Measurements from ENCODE around the gene TTC28. TPM values are rescaled to one million over a fixed set of nuclear protein-coding genes. Genes with fewer than 3 reads are reported as not detected.

TTC28 gene
- total RNA-seq, 1 experiment from 2014 or later = 0.12 TPM

DNA sequence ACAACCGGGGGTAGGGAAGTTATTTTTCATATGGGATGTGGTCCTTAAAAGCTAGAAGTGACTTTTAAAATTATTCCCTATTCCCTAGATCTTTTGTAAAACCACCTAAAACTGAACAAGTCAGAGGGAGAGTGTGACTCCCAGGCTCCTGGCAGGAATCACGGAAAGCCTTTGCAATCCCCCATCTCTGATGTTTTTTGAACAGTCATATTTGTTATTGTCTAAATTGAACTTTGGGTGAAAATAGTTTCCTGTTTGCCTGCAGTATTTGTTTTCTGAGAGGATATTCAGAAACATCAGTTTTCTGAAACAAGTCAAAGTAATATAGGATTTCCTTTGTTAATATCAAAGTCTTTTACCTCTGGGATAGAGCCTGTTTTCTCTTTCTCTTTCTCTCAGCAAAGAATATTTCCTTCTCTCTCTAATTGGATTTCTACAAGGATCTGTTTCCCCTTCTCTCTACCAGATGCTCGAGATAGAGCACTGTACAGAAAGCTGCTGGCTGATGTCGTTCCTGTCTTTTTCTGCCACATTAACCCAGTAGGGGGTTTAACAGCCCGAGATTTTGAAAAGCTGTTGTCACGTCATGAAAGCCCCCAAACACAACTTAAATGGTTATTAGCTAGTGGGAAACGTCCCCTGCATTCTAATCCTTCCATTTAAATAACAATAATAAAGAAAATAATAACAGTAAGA lies 628.4 kb downstream of the TTC28 start:
- intact Hi-C loops (cut with micrococcal nuclease) = loop anchor here (1.0 to 10.0 kb wide), 3 partner anchors 391 to 774 kb away; no protein-coding TSS in a partner anchor
- no peak overlapping the region for H3K9ac ChIP-seq (ENCODE audit: low read length)
- H3K9me2 ChIP-seq (ENCODE audit: insufficient read depth) = no peaks in the 10 kb centered on the region
- no peaks in the 10 kb centered on the region for H3K9me3 ChIP-seq (ENCODE audit: control insufficient read depth in 1 of 2, insufficient read depth in 1 of 2, low read depth in 1 of 2, low read length in 2 of 2)
- no peak overlapping the region for H3K27ac ChIP-seq (ENCODE audit: low read depth, low read length)
- H3K36me3 ChIP-seq (ENCODE audit: control insufficient read depth in 1 of 2, insufficient read depth in 2 of 2, low read length in 2 of 2) = no peaks in the 10 kb centered on the region
- H4K20me1 ChIP-seq (ENCODE audit: insufficient read depth) = no peaks in the 10 kb centered on the region
- H3K79me2 ChIP-seq (ENCODE audit: insufficient read depth, low read length) = no peaks in the 10 kb centered on the region
- DNase-seq (ENCODE audit: low read depth, low spot score) (no peak), ATAC-seq (no peak)
- CTCF ChIA-PET = interaction anchor here (1.0 to 5.8 kb wide), 14 partner anchors 8 to 549 kb away, joined by 3 to 47 read pairs (median 4); no protein-coding TSS in a partner anchor
- RAD21 ChIA-PET (ENCODE audit: low non-redundant PET in 1 of 2, low total read pairs in 2 of 2, uncharacterized antibody in 2 of 2, unreplicated experiment in 2 of 2) = no interaction called here
- POLR2A ChIA-PET = no interaction called here
- H2AFZ ChIP-seq (ENCODE audit: low read depth, low read length, poor library complexity, severe bottlenecking) = no peak overlapping the region
- peaks cover 51% of the 10 kb centered on the region for H3K27me3 ChIP-seq (ENCODE audit: insufficient read depth, low read length)
- no peak overlapping the region for H3K4me2 ChIP-seq (ENCODE audit: low read length)
- no peak overlapping the region for H3K4me3 ChIP-seq (replicated peaks in 1 of 2; ENCODE audit: low read depth in 1 of 2, low read length in 2 of 2)
- no peaks in the 10 kb centered on the region for H3K4me1 ChIP-seq (ENCODE audit: control insufficient read depth in 1 of 2, insufficient read depth in 2 of 2, low read length in 2 of 2)
- BruUV-seq (replicated peaks) = no TSS peak
- TF ChIP-seq EGR1 (IDR thresholded peaks at IDR 0.05; ENCODE audit: low read depth) (no peak), JUND (IDR thresholded peaks at IDR 0.05) (no peak), EZH2phosphoT487 (IDR thresholded peaks at IDR 0.05; ENCODE audit: borderline replicate concordance) (no peak), EZH2 (IDR thresholded peaks at IDR 0.05) (no peak)

DNA sequence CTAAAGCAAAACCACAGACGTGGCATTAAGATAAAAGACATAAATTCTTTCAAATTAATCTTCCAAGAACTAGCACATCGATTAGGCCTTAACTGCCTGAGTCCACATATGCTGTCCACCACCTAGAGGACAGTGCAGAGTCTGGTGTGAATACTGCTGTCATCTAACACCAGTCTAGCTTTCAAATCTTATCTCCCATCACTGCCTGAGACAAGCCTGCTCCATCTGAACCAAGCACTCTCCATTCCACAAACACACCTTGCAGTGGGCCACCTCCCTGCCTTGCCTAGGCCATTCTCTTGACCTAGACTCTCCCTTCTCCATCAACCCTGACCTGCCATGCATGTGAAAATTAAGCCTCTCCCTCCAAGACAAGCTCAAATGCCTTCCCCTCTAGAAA lies 631.1 kb downstream of the TTC28 start:
- H3K9me3 ChIP-seq (ENCODE audit: control insufficient read depth in 1 of 2, insufficient read depth in 1 of 2, low read depth in 1 of 2, low read length in 2 of 2) = no peaks in the 10 kb centered on the region
- H4K20me1 ChIP-seq (ENCODE audit: insufficient read depth) = no peaks in the 10 kb centered on the region
- H3K79me2 ChIP-seq (ENCODE audit: insufficient read depth, low read length) = no peaks in the 10 kb centered on the region
- no peak for DNase-seq (ENCODE audit: low read depth, low spot score)
- no peak for ATAC-seq
- no peaks in the 10 kb centered on the region for H3K9me2 ChIP-seq (ENCODE audit: insufficient read depth)
- no TSS peak for BruUV-seq (replicated peaks)
- RAD21 ChIA-PET (ENCODE audit: low non-redundant PET in 1 of 2, low total read pairs in 2 of 2, uncharacterized antibody in 2 of 2, unreplicated experiment in 2 of 2) = no interaction called here
- CTCF ChIA-PET = interaction anchor here (5.8 kb wide), 1 partner anchor 544 kb away, joined by 47 read pairs; no protein-coding TSS in a partner anchor
- no peaks in the 10 kb centered on the region for H3K4me1 ChIP-seq (ENCODE audit: control insufficient read depth in 1 of 2, insufficient read depth in 2 of 2, low read length in 2 of 2)
- H3K9ac ChIP-seq (ENCODE audit: low read length) = no peak overlapping the region
- TF ChIP-seq, protein P1, sequence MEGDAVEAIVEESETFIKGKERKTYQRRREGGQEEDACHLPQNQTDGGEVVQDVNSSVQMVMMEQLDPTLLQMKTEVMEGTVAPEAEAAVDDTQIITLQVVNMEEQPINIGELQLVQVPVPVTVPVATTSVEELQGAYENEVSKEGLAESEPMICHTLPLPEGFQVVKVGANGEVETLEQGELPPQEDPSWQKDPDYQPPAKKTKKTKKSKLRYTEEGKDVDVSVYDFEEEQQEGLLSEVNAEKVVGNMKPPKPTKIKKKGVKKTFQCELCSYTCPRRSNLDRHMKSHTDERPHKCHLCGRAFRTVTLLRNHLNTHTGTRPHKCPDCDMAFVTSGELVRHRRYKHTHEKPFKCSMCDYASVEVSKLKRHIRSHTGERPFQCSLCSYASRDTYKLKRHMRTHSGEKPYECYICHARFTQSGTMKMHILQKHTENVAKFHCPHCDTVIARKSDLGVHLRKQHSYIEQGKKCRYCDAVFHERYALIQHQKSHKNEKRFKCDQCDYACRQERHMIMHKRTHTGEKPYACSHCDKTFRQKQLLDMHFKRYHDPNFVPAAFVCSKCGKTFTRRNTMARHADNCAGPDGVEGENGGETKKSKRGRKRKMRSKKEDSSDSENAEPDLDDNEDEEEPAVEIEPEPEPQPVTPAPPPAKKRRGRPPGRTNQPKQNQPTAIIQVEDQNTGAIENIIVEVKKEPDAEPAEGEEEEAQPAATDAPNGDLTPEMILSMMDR (IDR thresholded peaks at IDR 0.05 in 2 of 3, conservative IDR thresholded peaks at IDR 0.05 in 1 of 3; ENCODE audit: borderline replicate concordance in 1 of 3, insufficient read depth in 1 of 3, low read depth in 2 of 3, low read length in 2 of 3) = no peak
- TF ChIP-seq CBX3 (IDR thresholded peaks at IDR 0.05; ENCODE audit: low read depth) (no peak), SIN3A (IDR thresholded peaks at IDR 0.05; ENCODE audit: low read depth) (no peak), EGR1 (IDR thresholded peaks at IDR 0.05; ENCODE audit: low read depth) (no peak), ELF1 (IDR thresholded peaks at IDR 0.05; ENCODE audit: borderline replicate concordance, low read depth) (no peak), JUND (IDR thresholded peaks at IDR 0.05) (no peak)
- intact Hi-C loops (cut with micrococcal nuclease) = no loop called here
- no peak overlapping the region for H3K4me2 ChIP-seq (ENCODE audit: low read length)
- no peak overlapping the region for H2AFZ ChIP-seq (ENCODE audit: low read depth, low read length, poor library complexity, severe bottlenecking)
- H3K4me3 ChIP-seq (replicated peaks in 1 of 2; ENCODE audit: low read depth in 1 of 2, low read length in 2 of 2) = no peak overlapping the region
- POLR2A ChIA-PET = no interaction called here
- H3K27me3 ChIP-seq (ENCODE audit: insufficient read depth, low read length) = peaks cover 39% of the 10 kb centered on the region
- no peaks in the 10 kb centered on the region for H3K36me3 ChIP-seq (ENCODE audit: control insufficient read depth in 1 of 2, insufficient read depth in 2 of 2, low read length in 2 of 2)
- no peak overlapping the region for H3K27ac ChIP-seq (ENCODE audit: low read depth, low read length)
